AG04449 (cell line): ENCODE measurements around the gene RIC8A.
A peak's percentile ranks its signal among the peaks of the same experiment; 100 is the strongest.

Experiments used
- CTCF ChIA-PET: fragments of 350-600 bp; formaldehyde crosslinking; extraction: SDS; loops from one replicate; lab custom pipeline; 2021; ENCODE audit warnings: antibody characterized with exemption; lab: Yijun Ruan, JAX
- POLR2A ChIA-PET: fragments of 400-600, 350-600 bp; formaldehyde crosslinking; extraction: SDS; loops from one replicate; lab custom pipeline; 2020; ENCODE audit warnings: antibody characterized with exemption, inconsistent platforms; lab: Yijun Ruan, JAX
- DNase-seq: peaks from one replicate; pipeline ENCODE4 v3.0.0-alpha.2; 2010; ENCODE audit warnings: low read depth, low spot score
- H3K4me3 ChIP-seq: 2 replicates; pipeline ENCODE4 v1.5.1; 2011; ENCODE audit warnings: low read depth, mild to moderate bottlenecking, control low read depth, low read length
- CTCF ChIP-seq: IDR thresholded peaks from one replicate; pipeline ENCODE4 v1.5.1; 2011; ENCODE audit warnings: mild to moderate bottlenecking, moderate library complexity, low read length, control low read depth, inconsistent platforms; ENCODE audit not compliant: insufficient read depth; ENCODE audit errors: missing control alignments

RIC8A gene

GRCh38 chr11:205221-206001 lies 2.1 kb upstream of the RIC8A start:
- TF ChIP-seq CTCF: no peak
- DNase-seq: no peak
- peak overlapping the region; percentile 96 for H3K4me3 ChIP-seq
- POLR2A ChIA-PET: interaction anchor here (1.5 kb wide), 1 partner anchor 11 kb away, joined by 5 read pairs; no protein-coding TSS in a partner anchor
- CTCF ChIA-PET: interaction anchor here (1.0 kb wide), 1 partner anchor 236 kb away, joined by 3 read pairs; no protein-coding TSS in a partner anchor

GRCh38 chr11:206002-206384 lies 1.5 kb upstream of the RIC8A start:
- DNase-seq: no peak
- ChIA-PET POLR2A (interaction anchor here (1.6 to 2.3 kb wide), 3 partner anchors 9 to 150 kb away, joined by 7 to 15 read pairs (median 8); a partner anchor contains a TSS), CTCF (interaction anchor here (1.0 kb wide), 1 partner anchor 235 kb away, joined by 3 read pairs; no protein-coding TSS in a partner anchor)
- TF ChIP-seq CTCF: no peak
- H3K4me3 ChIP-seq: peak overlapping the region; percentile 96

- H3K4me3 ChIP-seq: peak overlapping the region; percentile 96
- no peak for TF ChIP-seq CTCF
- DNase-seq: no peak
- CTCF ChIA-PET: interaction anchor here (1.0 to 1.5 kb wide), 2 partner anchors 234 to 242 kb away, joined by 3 to 6 read pairs; no protein-coding TSS in a partner anchor
- POLR2A ChIA-PET: interaction anchor here (0.6 to 2.3 kb wide), 12 partner anchors 9 to 241 kb away, joined by 3 to 15 read pairs (median 4); a partner anchor contains a TSS
These were observed 841 bp upstream of the RIC8A start for GRCh38 chr11:206526-207207.

GRCh38 chr11:207863-208180 lies 314 bp downstream of the RIC8A start:
- H3K4me3 ChIP-seq: peak overlapping the region; percentile 96
- ChIA-PET CTCF (interaction anchor here (1.5 kb wide), 2 partner anchors 189 to 241 kb away, joined by 5 to 6 read pairs; no protein-coding TSS in a partner anchor), POLR2A (interaction anchor here (0.6 to 2.3 kb wide), 11 partner anchors 9 to 240 kb away, joined by 3 to 15 read pairs (median 5); partner anchors contain the start of gene PSMD13)
- DNase-seq: no peak
- TF ChIP-seq CTCF: no peak

GRCh38 chr11:208181-208916 lies 841 bp downstream of the RIC8A start:
- no peak for DNase-seq
- ChIA-PET POLR2A (interaction anchor here (0.7 to 2.3 kb wide), 3 partner anchors 8 to 29 kb away, joined by 4 to 15 read pairs (median 5); partner anchors contain the start of gene PSMD13), CTCF (interaction anchor here (1.0 to 1.5 kb wide), 4 partner anchors 8 to 189 kb away, joined by 3 to 7 read pairs (median 4); no protein-coding TSS in a partner anchor)
- H3K4me3 ChIP-seq: peak overlapping the region; percentile 96
- TF ChIP-seq CTCF: no peak
